Right atrium auricular region (tissue), 2 donors: Measurements from ENCODE around the gene GCA. TPM values are rescaled to one million over a fixed set of nuclear protein-coding genes. Genes with fewer than 3 reads are reported as not detected.

ENCODE experiments used
- DNase-seq: peaks from one replicate; pipeline ENCODE4 v3.0.0-alpha.2; 2019; ENCODE audit warnings: low spot score
- H3K27ac ChIP-seq, 2 donors: fragments of 200-600 bp; sonication (generic); 1 replicate in 1 of 2; 2 replicates in 1 of 2; pipeline ENCODE4 v1.5.1; 2016 to 2019
- H3K27me3 ChIP-seq, 2 donors: fragments of 200-600 bp; sonication (generic); one replicate each; pipeline versions ENCODE4 v1.5.1 to v1.6.0; 2017 to 2019
- H3K36me3 ChIP-seq: fragments of 200-600 bp; sonication (generic); one replicate; pipeline ENCODE4 v1.5.1; 2016
- H3K4me1 ChIP-seq, 2 donors: fragments of 200-600 bp; sonication (generic); one replicate each; pipeline versions ENCODE4 v1.5.1 to v1.6.0; 2017 to 2019
- H3K4me3 ChIP-seq, 2 donors: fragments of 200-600 bp; sonication (generic); 1 replicate in 1 of 2; 2 replicates in 1 of 2; pipeline ENCODE4 v1.5.1; 2017 to 2019; ENCODE audit warnings: mild to moderate bottlenecking in 1 of 2, moderate library complexity in 1 of 2
- H3K9me3 ChIP-seq, 2 donors: fragments of 200-600 bp; sonication (generic); one replicate each; pipeline ENCODE4 v1.5.1; 2019
- CTCF ChIP-seq, 2 donors: fragments of 200-600 bp; sonication (generic); IDR thresholded peaks; one replicate each; pipeline ENCODE4 v1.5.1; 2019; ENCODE audit warnings: antibody characterized with exemption in 2 of 2
- total RNA-seq, 2 donors: library from RNA; depleted of rRNA; stranded (reverse); fragments of >200 nt; gene quantifications; one replicate each; pipeline ENCODE4 v1.1.0, GENCODE V29; 2016

The GCA gene
- total RNA-seq, 2 donors from 2014 or later = 11.1 to 14.3 TPM

- Histone ChIP-seq H3K27ac (no peak overlapping the region), H3K4me3 (no peak overlapping the region), H3K4me1 (no peaks in the 10 kb centered on the region), H3K36me3 (no peaks in the 10 kb centered on the region), H3K27me3 (no peaks in the 10 kb centered on the region), H3K9me3 (no peaks in the 10 kb centered on the region)
- DNase-seq = no peak
- TF ChIP-seq CTCF (IDR thresholded peaks at IDR 0.05) = no peak
Observed at GRCh38 chr2:162372818-162373217, 28.9 kb downstream of the GCA start.

- Histone ChIP-seq H3K27ac (no peak overlapping the region), H3K4me3 (peak overlapping the region in 1 of 2 donors; percentile 11), H3K36me3 (no peaks in the 10 kb centered on the region), H3K27me3 (no peaks in the 10 kb centered on the region), H3K9me3 (no peaks in the 10 kb centered on the region), H3K4me1 (peaks cover 0 to 15% of the 10 kb centered on the region in 2 donors)
- TF ChIP-seq CTCF (IDR thresholded peaks at IDR 0.05) = no peak
- DNase-seq = no peak
Observed at GRCh38 chr2:162379719-162380580, 36.0 kb downstream of the GCA start.

GRCh38 chr2:162381851-162382250, 37.9 kb downstream of the GCA start:
- Histone ChIP-seq H3K4me1 (peaks cover 0 to 15% of the 10 kb centered on the region in 2 donors), H3K27ac (no peak overlapping the region), H3K27me3 (no peaks in the 10 kb centered on the region), H3K4me3 (no peak overlapping the region), H3K36me3 (no peaks in the 10 kb centered on the region), H3K9me3 (no peaks in the 10 kb centered on the region)
- TF ChIP-seq CTCF (IDR thresholded peaks at IDR 0.05) = no peak
- DNase-seq = no peak

- Histone ChIP-seq H3K4me1 (peaks cover 0 to 15% of the 10 kb centered on the region in 2 donors), H3K36me3 (no peaks in the 10 kb centered on the region), H3K27me3 (no peaks in the 10 kb centered on the region), H3K27ac (no peak overlapping the region), H3K9me3 (no peaks in the 10 kb centered on the region), H3K4me3 (no peak overlapping the region)
- no peak for DNase-seq
- TF ChIP-seq CTCF (IDR thresholded peaks at IDR 0.05) = no peak
Observed at GRCh38 chr2:162382278-162382677, 38.3 kb downstream of the GCA start.

- no peaks in the 10 kb centered on the region for H3K27me3 ChIP-seq
- no peak for DNase-seq
- no peak overlapping the region for H3K4me3 ChIP-seq
- H3K4me1 ChIP-seq = peaks cover 0 to 15% of the 10 kb centered on the region in 2 donors
- no peaks in the 10 kb centered on the region for H3K36me3 ChIP-seq
- no peak for TF ChIP-seq CTCF (IDR thresholded peaks at IDR 0.05)
- no peaks in the 10 kb centered on the region for H3K9me3 ChIP-seq
- H3K27ac ChIP-seq = no peak overlapping the region
Observed at GRCh38 chr2:162385536-162385935, 41.6 kb downstream of the GCA start.
